Colonic mucosa (tissue), 4 donors: ENCODE results near the gene WDR93. TPM values are rescaled to one million over a fixed set of nuclear protein-coding genes. Genes with fewer than 3 reads are reported as not detected.

ENCODE experiments used
- DNase-seq: peaks from one replicate; pipeline ENCODE4 v3.0.0-alpha.2; 2020
- H3K27ac ChIP-seq: fragments of 200-600 bp; one replicate; pipeline ENCODE4 v1.8.0; 2021
- H3K27me3 ChIP-seq: fragments of 200-600 bp; one replicate; pipeline ENCODE4 v1.8.0; 2021
- H3K36me3 ChIP-seq: fragments of 200-600 bp; one replicate; pipeline ENCODE4 v1.8.0; 2021
- H3K4me1 ChIP-seq: fragments of 200-600 bp; one replicate; pipeline ENCODE4 v1.8.0; 2021; ENCODE audit warnings: mild to moderate bottlenecking
- H3K4me3 ChIP-seq: fragments of 200-600 bp; one replicate; pipeline ENCODE4 v1.8.0; 2021
- H3K9ac ChIP-seq, 2 donors: one replicate each; pipeline ENCODE4 v1.7.0; 2013; ENCODE audit warnings: control low read depth in 2 of 2, low read depth in 2 of 2, low read length in 2 of 2
- H3K9me3 ChIP-seq: fragments of 200-600 bp; one replicate; pipeline ENCODE4 v1.8.0; 2021
- CTCF ChIP-seq: fragments of 200-600 bp; IDR thresholded peaks from one replicate; pipeline ENCODE4 v1.8.0; 2022; ENCODE audit warnings: antibody characterized with exemption, mild to moderate bottlenecking
- intact Hi-C: fragments of 100-400 bp; cut with DNase I; formaldehyde crosslinking; loops from one replicate; pipeline ENCODE4 v1.14.1; 2022
- total RNA-seq, 2 donors: library from RNA; stranded (reverse); fragmentation: NEBNext Ultra II Directional in 1 of 2; extraction: Animal tissue kit (Norgen Biotek cat#: 25700) in 1 of 2; gene quantifications; one replicate each; pipeline ENCODE4 v1.2.1, GENCODE V29; 2021
- donor health status: healthy.
- donor health status: DM: no; HTN: no; CAD: no.
- donor health status: DM: no; HTN: no; CAD: no.

Gene WDR93
- total RNA-seq, 2 donors from 2014 or later = 0.13 TPM; not detected in 1

GRCh38 chr15:89774492-89774891, 83.9 kb downstream of the WDR93 start:
- no peak for DNase-seq

GRCh38 chr15:89775815-89776214, 85.2 kb downstream of the WDR93 start:
- peak overlapping the region; percentile 30 for H3K4me3 ChIP-seq
- no peak for DNase-seq
- intact Hi-C loops = no loop called here

More at GRCh38 chr15:89774492-89774891, 83.9 kb downstream of the WDR93 start:
- Histone ChIP-seq H3K27ac (no peak overlapping the region), H3K36me3 (no peaks in the 10 kb centered on the region), H3K27me3 (no peaks in the 10 kb centered on the region), H3K4me1 (peaks cover 4% of the 10 kb centered on the region), H3K9ac (no peak overlapping the region), H3K4me3 (no peak overlapping the region), H3K9me3 (no peaks in the 10 kb centered on the region)
- TF ChIP-seq CTCF = no peak
- intact Hi-C loops = no loop called here

GRCh38 chr15:89776274-89777072, 85.9 kb downstream of the WDR93 start, which contains the start of gene MESP2:
TSS of gene MESP2 (plus strand) at chr15:89776332. CDS start at chr15:89776358, 26 bp downstream.
- H3K4me3 ChIP-seq = peak within 1 kb of the TSS; percentile 30
- H3K27ac ChIP-seq = no peak within 1 kb of the TSS
- H3K9ac ChIP-seq = peak within 1 kb of the TSS; percentile 66 to 68
- TF ChIP-seq CTCF = no peak
- no peaks in the 10 kb centered on the region for H3K27me3 ChIP-seq
- H3K36me3 ChIP-seq = no peaks in the 10 kb centered on the region
- DNase-seq = peak; percentile 85
- intact Hi-C loops = no loop called here
- H3K9me3 ChIP-seq = no peaks in the 10 kb centered on the region
- peaks cover 17% of the 10 kb centered on the region for H3K4me1 ChIP-seq

More at GRCh38 chr15:89775815-89776214, 85.2 kb downstream of the WDR93 start:
- H3K9ac ChIP-seq = peak overlapping the region; percentile 66 to 68
- H3K36me3 ChIP-seq = no peaks in the 10 kb centered on the region
- H3K27me3 ChIP-seq = no peaks in the 10 kb centered on the region
- no peaks in the 10 kb centered on the region for H3K9me3 ChIP-seq
- peaks cover 10% of the 10 kb centered on the region for H3K4me1 ChIP-seq
- H3K27ac ChIP-seq = no peak overlapping the region
- no peak for TF ChIP-seq CTCF

- H3K4me3 ChIP-seq = no peak overlapping the region
- no peaks in the 10 kb centered on the region for H3K36me3 ChIP-seq
- H3K27me3 ChIP-seq = no peaks in the 10 kb centered on the region
- no peak for TF ChIP-seq CTCF
- intact Hi-C loops = no loop called here
- no peak overlapping the region for H3K27ac ChIP-seq
- peaks cover 18% of the 10 kb centered on the region for H3K4me1 ChIP-seq
- no peaks in the 10 kb centered on the region for H3K9me3 ChIP-seq
- no peak overlapping the region for H3K9ac ChIP-seq
- DNase-seq = no peak
Observed at GRCh38 chr15:89777073-89777751, 86.6 kb downstream of the WDR93 start.

- Histone ChIP-seq H3K27ac (no peak overlapping the region), H3K4me3 (no peak overlapping the region), H3K4me1 (peaks cover 18% of the 10 kb centered on the region), H3K9ac (no peak overlapping the region), H3K36me3 (no peaks in the 10 kb centered on the region), H3K27me3 (no peaks in the 10 kb centered on the region), H3K9me3 (no peaks in the 10 kb centered on the region)
- no peak for DNase-seq
- TF ChIP-seq CTCF = no peak
- intact Hi-C loops = no loop called here
Observed at GRCh38 chr15:89777782-89778380, 87.3 kb downstream of the WDR93 start.
